Upper lobe of right lung (tissue), 1 donor: ENCODE results near the gene SALL1. TPM values are rescaled to one million over a fixed set of nuclear protein-coding genes. Genes with fewer than 3 reads are reported as not detected.

Source experiments
- ATAC-seq: fragments of 200-7000 bp; cut with Tn5 transposase; one replicate; pipeline ENCODE4 v1.9.1; 2020; ENCODE audit warnings: mild to moderate bottlenecking, moderate library complexity
- DNase-seq: peaks from one replicate; pipeline ENCODE4 v3.0.0-alpha.2; 2020
- H3K27ac ChIP-seq: fragments of 200-600 bp; one replicate; pipeline ENCODE4 v1.8.0; 2022
- H3K27me3 ChIP-seq: fragments of 200-600 bp; one replicate; pipeline ENCODE4 v1.8.0; 2022; ENCODE audit warnings: mild to moderate bottlenecking
- H3K36me3 ChIP-seq: fragments of 200-600 bp; one replicate; pipeline ENCODE4 v1.8.0; 2022
- H3K4me1 ChIP-seq: fragments of 200-600 bp; one replicate; pipeline ENCODE4 v1.8.0; 2022
- H3K4me3 ChIP-seq: fragments of 200-600 bp; one replicate; pipeline ENCODE4 v1.8.0; 2022; ENCODE audit warnings: mild to moderate bottlenecking
- H3K9me3 ChIP-seq: fragments of 200-600 bp; one replicate; pipeline ENCODE4 v1.8.0; 2022
- CTCF ChIP-seq: fragments of 200-600 bp; IDR thresholded peaks from one replicate; pipeline ENCODE4 v1.8.0; 2022; ENCODE audit warnings: antibody characterized with exemption
- intact Hi-C: fragments of 100-400 bp; cut with DNase I; formaldehyde crosslinking; loops from one replicate; pipeline ENCODE4 v1.11.0; 2022
- total RNA-seq: library from RNA; stranded (reverse); fragmentation: NEBNext Ultra II Directional; extraction: Animal tissue kit (Norgen Biotek cat#: 25700); gene quantifications from one replicate; pipeline ENCODE4 v1.2.1, GENCODE V29; 2021
- donor health status: DM: no; HTN: yes; CAD: no; lungs with severe emphysema.

SALL1 gene
- total RNA-seq, 1 donor from 2014 or later: not detected

- no peak for DNase-seq
- ATAC-seq: no peak
- no peaks in the 10 kb centered on the region for H3K9me3 ChIP-seq
- intact Hi-C loops: no loop called here
- no peak overlapping the region for H3K4me3 ChIP-seq
- H3K4me1 ChIP-seq: no peaks in the 10 kb centered on the region
- no peak overlapping the region for H3K27ac ChIP-seq
- TF ChIP-seq CTCF: no peak
- peaks cover 10% of the 10 kb centered on the region for H3K27me3 ChIP-seq
- no peaks in the 10 kb centered on the region for H3K36me3 ChIP-seq
These were observed 29.2 kb downstream of the SALL1 start for GRCh38 chr16:51121850-51122249.

GRCh38 chr16:51120730-51121347 is 30.2 kb downstream of the SALL1 start:
- Histone ChIP-seq H3K4me1 (no peaks in the 10 kb centered on the region), H3K36me3 (no peaks in the 10 kb centered on the region), H3K27ac (no peak overlapping the region), H3K4me3 (no peak overlapping the region), H3K9me3 (no peaks in the 10 kb centered on the region), H3K27me3 (peaks cover 10% of the 10 kb centered on the region)
- TF ChIP-seq CTCF: no peak
- DNase-seq (no peak), ATAC-seq (no peak)
- intact Hi-C loops: no loop called here

- ATAC-seq (no peak), DNase-seq (no peak)
- H3K4me3 ChIP-seq: no peak overlapping the region
- peaks cover 15% of the 10 kb centered on the region for H3K27me3 ChIP-seq
- H3K27ac ChIP-seq: no peak overlapping the region
- TF ChIP-seq CTCF: no peak
- no peaks in the 10 kb centered on the region for H3K9me3 ChIP-seq
- H3K36me3 ChIP-seq: no peaks in the 10 kb centered on the region
- no peaks in the 10 kb centered on the region for H3K4me1 ChIP-seq
- intact Hi-C loops: no loop called here
These were observed 30.9 kb downstream of the SALL1 start for GRCh38 chr16:51119973-51120729.

GRCh38 chr16:51119556-51119955 is 31.5 kb downstream of the SALL1 start:
- intact Hi-C loops: no loop called here
- DNase-seq: no peak
- Histone ChIP-seq H3K4me1 (no peaks in the 10 kb centered on the region), H3K27me3 (peaks cover 16% of the 10 kb centered on the region), H3K4me3 (no peak overlapping the region), H3K27ac (no peak overlapping the region), H3K36me3 (no peaks in the 10 kb centered on the region), H3K9me3 (no peaks in the 10 kb centered on the region)
- no peak for ATAC-seq
- TF ChIP-seq CTCF: no peak

GRCh38 chr16:51116353-51116752 is 34.7 kb downstream of the SALL1 start:
- ATAC-seq: no peak
- no peak for DNase-seq
- Histone ChIP-seq H3K9me3 (no peaks in the 10 kb centered on the region), H3K36me3 (no peaks in the 10 kb centered on the region), H3K27me3 (peaks cover 38% of the 10 kb centered on the region), H3K4me1 (no peaks in the 10 kb centered on the region), H3K4me3 (no peak overlapping the region), H3K27ac (no peak overlapping the region)
- TF ChIP-seq CTCF: no peak
- intact Hi-C loops: no loop called here
